NB4 (cell line): Measurements from ENCODE around the gene ERGIC2.
"Not testable (repeated sequence)": the region's sequence is repeated elsewhere in the genome, so short reads cannot be mapped to it uniquely, and the experiment has no call there.

Experiments
- DNase-seq: peaks from one replicate; pipeline ENCODE4 v3.0.0; 2010; ENCODE audit warnings: low read depth
- H3K4me3 ChIP-seq: one replicate; pipeline ENCODE4 v1.5.1; 2011; ENCODE audit warnings: mild to moderate bottlenecking, low read depth, low read length, moderate library complexity
- MYC ChIP-seq: IDR thresholded peaks from 2 replicates; pipeline ENCODE4 v1.6.1; 2011; ENCODE audit warnings: low read depth, low read length
- POLR2A ChIP-seq: IDR thresholded peaks from 2 replicates; pipeline ENCODE4 v1.6.1; 2011; ENCODE audit warnings: mild to moderate bottlenecking; ENCODE audit not compliant: insufficient read length; ENCODE audit errors: extremely low read depth
- TF ChIP-seq, protein P1 (sequence below): IDR thresholded peaks from 2 replicates; pipeline ENCODE4 v1.6.1; 2011; ENCODE audit warnings: low read depth, low read length
- TF ChIP-seq, protein P2 (sequence below): IDR thresholded peaks from one replicate; pipeline ENCODE4 v1.5.1; 2012; ENCODE audit warnings: low read depth, low read length

ERGIC2 gene

DNA sequence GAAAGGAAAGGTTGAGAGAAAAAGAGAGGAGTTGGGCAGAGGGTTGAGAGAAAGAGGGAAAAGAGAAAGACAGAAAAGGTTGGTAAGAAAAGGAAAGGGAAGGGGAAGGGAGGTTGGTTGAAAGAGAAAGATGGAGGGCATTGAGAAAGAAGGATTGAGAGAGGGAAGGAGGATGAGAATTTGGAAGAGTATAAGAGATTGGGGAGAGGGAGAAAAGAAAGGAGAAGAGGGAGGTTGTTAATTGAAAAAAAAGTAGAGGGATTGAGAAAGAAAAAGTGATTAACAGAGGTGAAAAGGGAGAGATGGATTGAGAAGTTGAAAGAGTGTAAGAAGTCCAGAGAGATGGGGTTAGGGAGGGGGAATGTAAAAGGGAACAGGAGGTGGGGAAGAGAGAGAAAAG lies 21.5 kb upstream of the ERGIC2 start:
- H3K4me3 ChIP-seq: no peak overlapping the region
- DNase-seq: no peak
- TF ChIP-seq POLR2A: no peak
- TF ChIP-seq, protein P1, sequence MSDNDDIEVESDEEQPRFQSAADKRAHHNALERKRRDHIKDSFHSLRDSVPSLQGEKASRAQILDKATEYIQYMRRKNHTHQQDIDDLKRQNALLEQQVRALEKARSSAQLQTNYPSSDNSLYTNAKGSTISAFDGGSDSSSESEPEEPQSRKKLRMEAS: no peak
- TF ChIP-seq MYC: no peak
- TF ChIP-seq, protein P2, sequence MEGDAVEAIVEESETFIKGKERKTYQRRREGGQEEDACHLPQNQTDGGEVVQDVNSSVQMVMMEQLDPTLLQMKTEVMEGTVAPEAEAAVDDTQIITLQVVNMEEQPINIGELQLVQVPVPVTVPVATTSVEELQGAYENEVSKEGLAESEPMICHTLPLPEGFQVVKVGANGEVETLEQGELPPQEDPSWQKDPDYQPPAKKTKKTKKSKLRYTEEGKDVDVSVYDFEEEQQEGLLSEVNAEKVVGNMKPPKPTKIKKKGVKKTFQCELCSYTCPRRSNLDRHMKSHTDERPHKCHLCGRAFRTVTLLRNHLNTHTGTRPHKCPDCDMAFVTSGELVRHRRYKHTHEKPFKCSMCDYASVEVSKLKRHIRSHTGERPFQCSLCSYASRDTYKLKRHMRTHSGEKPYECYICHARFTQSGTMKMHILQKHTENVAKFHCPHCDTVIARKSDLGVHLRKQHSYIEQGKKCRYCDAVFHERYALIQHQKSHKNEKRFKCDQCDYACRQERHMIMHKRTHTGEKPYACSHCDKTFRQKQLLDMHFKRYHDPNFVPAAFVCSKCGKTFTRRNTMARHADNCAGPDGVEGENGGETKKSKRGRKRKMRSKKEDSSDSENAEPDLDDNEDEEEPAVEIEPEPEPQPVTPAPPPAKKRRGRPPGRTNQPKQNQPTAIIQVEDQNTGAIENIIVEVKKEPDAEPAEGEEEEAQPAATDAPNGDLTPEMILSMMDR: no peak

DNA sequence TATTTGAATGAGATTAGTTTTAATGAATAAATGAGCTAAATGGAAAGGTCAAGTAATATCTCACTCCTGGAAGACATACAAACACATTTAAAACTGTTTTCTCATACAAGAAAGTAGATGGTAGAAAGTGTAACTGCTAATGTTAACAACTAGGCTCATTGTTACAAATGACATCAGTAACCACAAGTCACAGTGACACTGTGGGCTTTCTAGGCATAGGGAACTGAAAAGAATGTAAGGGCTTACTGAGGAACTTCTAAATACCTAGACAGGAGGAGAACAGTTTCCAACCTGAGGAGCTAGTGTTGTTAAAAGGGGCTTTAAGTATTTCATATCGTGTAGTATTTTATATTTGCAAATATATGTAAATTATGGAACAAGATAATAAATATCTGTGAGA lies 17.5 kb upstream of the ERGIC2 start:
- DNase-seq: peak; percentile 25
- H3K4me3 ChIP-seq: no peak overlapping the region
- TF ChIP-seq, protein P1: no peak
- TF ChIP-seq, protein P2: no peak
- TF ChIP-seq POLR2A (no peak), MYC (no peak)

DNA sequence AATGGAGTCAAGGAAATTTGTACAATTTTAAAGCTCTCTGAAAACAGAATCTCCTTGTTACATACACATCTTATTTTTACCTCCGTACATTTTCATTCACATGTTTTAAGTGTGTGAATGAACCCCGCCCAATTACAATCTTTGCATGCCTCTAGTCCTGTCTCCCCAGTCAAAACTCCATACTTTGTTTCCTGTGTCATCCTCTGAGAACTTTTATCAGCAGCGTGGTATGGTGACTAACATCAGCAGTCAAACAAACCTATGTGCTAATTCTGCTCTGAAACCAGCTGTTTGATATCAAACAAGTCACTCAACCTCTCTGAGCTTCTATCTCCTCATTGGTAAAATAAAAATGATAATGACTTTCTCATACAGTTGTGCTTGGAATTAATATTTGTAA lies 15.8 kb upstream of the ERGIC2 start:
- TF ChIP-seq MYC (no peak), POLR2A (no peak)
- TF ChIP-seq, protein P1: no peak
- TF ChIP-seq, protein P2: no peak
- DNase-seq: no peak
- no peak overlapping the region for H3K4me3 ChIP-seq

DNA sequence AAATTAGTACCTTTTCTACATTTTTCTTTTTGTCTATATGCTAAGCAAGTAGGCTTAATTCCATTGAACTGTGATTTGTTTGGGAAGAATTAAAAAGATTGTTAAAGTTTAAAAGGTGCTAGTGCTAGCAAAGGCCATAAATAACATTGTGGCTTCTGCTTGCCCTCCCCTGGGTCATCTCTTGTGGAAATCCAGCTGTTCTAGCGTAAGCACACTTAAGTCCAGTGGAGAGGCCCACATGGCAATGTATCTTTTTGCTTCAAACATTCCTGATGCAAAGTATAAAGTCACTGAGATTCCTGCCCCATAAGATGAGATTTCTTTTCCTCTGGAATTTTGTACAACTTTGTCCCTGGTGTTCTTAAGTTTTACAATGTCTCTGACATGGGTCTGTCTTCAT lies 14.4 kb upstream of the ERGIC2 start:
- no peak for DNase-seq
- TF ChIP-seq, protein P2: no peak
- TF ChIP-seq POLR2A (no peak), MYC (no peak)
- TF ChIP-seq, protein P1: no peak
- H3K4me3 ChIP-seq: no peak overlapping the region

DNA sequence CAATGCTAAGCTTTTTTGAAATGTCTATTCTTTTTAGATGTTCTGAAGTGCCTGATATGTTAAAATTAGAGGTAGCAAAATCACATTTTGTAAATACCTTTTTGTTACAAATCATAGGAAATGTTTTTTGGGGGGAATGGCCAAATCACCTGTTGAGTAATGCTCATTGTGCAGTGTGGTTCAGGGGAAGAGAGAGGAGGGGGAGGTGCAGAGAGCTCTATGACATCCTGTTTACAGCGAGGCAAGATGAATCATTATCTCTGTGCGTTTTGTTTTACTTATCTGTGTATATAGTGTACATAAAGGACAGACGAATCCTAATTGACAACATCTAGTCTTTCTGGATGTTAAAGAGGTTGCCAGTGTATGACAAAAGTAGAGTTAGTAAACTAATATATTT lies 9.4 kb upstream of the ERGIC2 start:
- TF ChIP-seq MYC: peak; percentile 39; the same call in 1 of the 2 replicates

DNA sequence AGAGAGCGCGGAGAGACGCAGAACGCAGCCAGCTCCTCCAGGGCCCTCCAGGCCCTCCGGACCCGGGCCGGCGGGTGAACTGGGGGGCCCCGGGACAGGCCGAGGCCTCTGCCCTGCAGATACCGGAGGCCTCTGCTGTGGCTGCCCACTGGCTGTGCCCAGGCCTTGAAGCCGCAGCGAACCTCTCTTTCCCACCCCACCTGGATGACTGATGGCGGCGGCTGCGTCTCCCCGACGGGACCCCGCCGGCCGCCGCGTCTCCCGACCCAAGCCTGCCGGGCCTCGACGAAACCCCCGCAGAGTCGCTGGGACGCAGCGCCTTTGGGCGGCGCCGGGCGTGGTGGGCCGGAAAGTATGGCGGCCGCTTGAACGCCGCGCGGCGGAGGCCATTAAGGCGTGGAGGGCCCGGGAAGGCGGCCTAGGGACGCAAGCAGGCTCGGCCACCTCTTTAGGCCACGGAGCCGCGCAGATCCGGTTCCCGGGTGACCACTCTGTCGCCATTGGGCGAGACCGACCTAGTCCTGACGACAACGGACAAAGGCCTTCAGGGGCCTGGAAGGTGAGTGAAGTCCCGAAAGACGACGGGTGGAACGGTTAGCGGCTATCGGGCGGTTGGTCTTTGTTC lies 8.4 kb upstream of the ERGIC2 start:
- H3K4me3 ChIP-seq: no peak overlapping the region
- TF ChIP-seq, protein P1: no peak
- TF ChIP-seq, protein P2: no peak
- TF ChIP-seq POLR2A: no peak
- no peak for TF ChIP-seq MYC
- no peak for DNase-seq

More for the DNA sequence above, 9.4 kb upstream of the ERGIC2 start:
- H3K4me3 ChIP-seq: not testable (repeated sequence)
- peak; percentile 78 for DNase-seq

DNA sequence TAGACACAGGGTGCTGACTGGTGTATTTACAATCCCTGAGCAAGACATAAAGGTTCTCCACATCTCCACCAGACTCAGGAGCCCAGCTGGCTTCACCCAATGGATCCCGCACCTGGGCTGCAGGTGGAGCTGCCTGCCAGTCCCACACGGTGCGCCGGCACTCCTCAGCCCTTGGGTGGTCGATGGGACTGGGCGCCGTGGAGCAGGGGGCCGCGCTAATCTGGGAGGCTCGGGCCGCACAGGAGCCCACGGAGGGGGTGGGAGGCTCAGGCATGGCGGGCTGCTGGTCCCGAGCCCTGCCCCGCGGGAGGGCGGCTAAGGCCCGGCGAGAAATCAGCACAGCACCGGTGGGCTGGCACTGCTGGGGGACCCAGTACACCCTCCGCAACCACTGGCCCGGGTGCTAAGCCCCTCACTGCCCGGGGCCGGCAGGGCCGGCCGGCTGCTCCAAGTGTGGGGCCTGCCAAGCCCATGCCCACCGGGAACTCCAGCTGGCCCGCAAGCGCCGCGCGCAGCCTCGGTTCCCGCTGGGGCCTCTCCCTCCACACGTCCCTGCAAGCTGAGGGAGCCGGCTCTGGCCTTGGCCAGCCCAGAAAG lies 5.2 kb upstream of the ERGIC2 start:
- DNase-seq, H3K4me3 ChIP-seq: not testable (repeated sequence)

DNA sequence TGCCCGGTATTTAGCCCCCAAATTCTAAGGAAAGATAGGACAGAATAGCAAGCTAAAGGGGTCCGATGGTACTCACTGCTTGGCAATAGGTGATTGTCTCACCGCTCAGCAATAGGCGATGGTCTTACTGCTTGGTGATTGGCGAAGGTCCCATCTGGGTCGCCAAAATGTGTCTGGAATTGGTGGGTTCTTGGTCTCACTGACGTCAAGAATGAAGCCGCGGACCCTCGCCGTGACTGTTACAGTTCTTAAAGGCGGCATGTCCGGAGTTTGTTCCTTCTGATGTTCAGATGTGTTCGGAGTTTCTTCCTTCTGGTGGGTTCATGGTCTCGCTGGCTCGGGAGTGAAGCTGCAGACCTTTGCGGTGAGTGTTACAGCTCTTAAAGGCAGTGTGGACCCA lies 4.2 kb upstream of the ERGIC2 start:
- H3K4me3 ChIP-seq, DNase-seq: not testable (repeated sequence)
